ENCODE measurements around the gene DEDD2. TPM values are rescaled to one million over a fixed set of nuclear protein-coding genes. Genes with fewer than 3 reads are reported as not detected.
A peak's percentile ranks its signal among the peaks of the same experiment; 100 is the strongest.

Gene DEDD2
- total RNA-seq, 4 donors from 2014 or later: 33.9 to 56.2 (median 40.3) TPM

- peak overlapping the region in 1 of 4 donors; percentile 56 for H3K27ac ChIP-seq
- no peak overlapping the region for H3K4me3 ChIP-seq
- WGBS, 2 donors: 53 to 64% methylated on average over 4 of the region's 4 CpGs
- H3K36me3 ChIP-seq: peaks cover 0 to 100% (median 33%) of the 10 kb centered on the region in 3 donors
- TF ChIP-seq CTCF (IDR thresholded peaks at IDR 0.05) (no peak), EP300 (IDR thresholded peaks at IDR 0.05) (no peak), POLR2A (IDR thresholded peaks at IDR 0.05) (no peak)
- DNase-seq (ENCODE audit: low spot score in 2 of 2): no peak
- no peaks in the 10 kb centered on the region for H3K9me3 ChIP-seq
- H3K27me3 ChIP-seq: no peaks in the 10 kb centered on the region
- H3K4me1 ChIP-seq: peaks cover 0 to 34% (median 7%) of the 10 kb centered on the region in 4 donors
Measured at GRCh38 chr19:42229301-42229854, 11.9 kb upstream of the DEDD2 start.

GRCh38 chr19:42228641-42229040 lies 11.2 kb upstream of the DEDD2 start:
- Histone ChIP-seq H3K4me3 (no peak overlapping the region), H3K27ac (no peak overlapping the region), H3K9me3 (no peaks in the 10 kb centered on the region), H3K4me1 (peaks cover 0 to 28% (median 7%) of the 10 kb centered on the region in 4 donors), H3K27me3 (no peaks in the 10 kb centered on the region), H3K36me3 (peaks cover 0 to 98% (median 30%) of the 10 kb centered on the region in 3 donors)
- no peak for TF ChIP-seq EP300 (IDR thresholded peaks at IDR 0.05)
- no peak for TF ChIP-seq POLR2A (IDR thresholded peaks at IDR 0.05)
- TF ChIP-seq CTCF (IDR thresholded peaks at IDR 0.05): no peak
- no peak for DNase-seq (ENCODE audit: low spot score in 2 of 2)
- WGBS, 2 donors: 78 to 88% methylated on average over 4 of the region's 4 CpGs

GRCh38 chr19:42226886-42227285 lies 9.4 kb upstream of the DEDD2 start:
- TF ChIP-seq EP300 (IDR thresholded peaks at IDR 0.05): no peak
- no peak for TF ChIP-seq CTCF (IDR thresholded peaks at IDR 0.05)
- no peak for TF ChIP-seq POLR2A (IDR thresholded peaks at IDR 0.05)
- H3K36me3 ChIP-seq: peaks cover 0 to 89% (median 19%) of the 10 kb centered on the region in 3 donors
- WGBS, 2 donors: 93% methylated on average over 1 of the region's 1 CpG

GRCh38 chr19:42225718-42226292 lies 8.3 kb upstream of the DEDD2 start:
- Histone ChIP-seq H3K4me1 (peaks cover 0 to 38% (median 12%) of the 10 kb centered on the region in 4 donors), H3K27me3 (no peaks in the 10 kb centered on the region), H3K36me3 (peaks cover 0 to 78% (median 15%) of the 10 kb centered on the region in 3 donors), H3K9me3 (no peaks in the 10 kb centered on the region), H3K27ac (no peak overlapping the region), H3K4me3 (no peak overlapping the region)
- TF ChIP-seq CTCF (IDR thresholded peaks at IDR 0.05) (no peak), POLR2A (IDR thresholded peaks at IDR 0.05) (no peak), EP300 (IDR thresholded peaks at IDR 0.05) (no peak)
- DNase-seq (ENCODE audit: low spot score in 2 of 2): no peak
- WGBS, 2 donors: 95 to 98% methylated on average over 21 to 31 of the region's 33 CpGs

More at GRCh38 chr19:42226886-42227285, 9.4 kb upstream of the DEDD2 start:
- Histone ChIP-seq H3K4me3 (no peak overlapping the region), H3K9me3 (no peaks in the 10 kb centered on the region), H3K27me3 (no peaks in the 10 kb centered on the region), H3K4me1 (peaks cover 0 to 29% (median 7%) of the 10 kb centered on the region in 4 donors), H3K27ac (no peak overlapping the region)
- DNase-seq (ENCODE audit: low spot score in 2 of 2): no peak

- no peak for DNase-seq (ENCODE audit: low spot score in 2 of 2)
- H3K4me1 ChIP-seq: peaks cover 0 to 35% (median 10%) of the 10 kb centered on the region in 4 donors
- no peak overlapping the region for H3K4me3 ChIP-seq
- WGBS, 2 donors: 95% methylated on average over 26 to 37 of the region's 37 CpGs
- no peaks in the 10 kb centered on the region for H3K9me3 ChIP-seq
- H3K27me3 ChIP-seq: no peaks in the 10 kb centered on the region
- no peak overlapping the region for H3K27ac ChIP-seq
- H3K36me3 ChIP-seq: peaks cover 0 to 72% (median 11%) of the 10 kb centered on the region in 3 donors
- TF ChIP-seq POLR2A (IDR thresholded peaks at IDR 0.05) (no peak), EP300 (IDR thresholded peaks at IDR 0.05) (no peak), CTCF (IDR thresholded peaks at IDR 0.05) (no peak)
Measured at GRCh38 chr19:42224940-42225717, 7.7 kb upstream of the DEDD2 start.
